IPS-18c (cell line): ENCODE results near the gene ZP3.
"Not testable (repeated sequence)": the region's sequence is repeated elsewhere in the genome, so short reads cannot be mapped to it uniquely, and the experiment has no call there.

Experiments used
- H3K4me3 ChIP-seq: 2 replicates; pipeline ENCODE4 v1.7.0; 2013; ENCODE audit warnings: low read depth, mild to moderate bottlenecking, low read length, moderate library complexity; ENCODE audit not compliant: insufficient read depth
- H3K9me3 ChIP-seq: one replicate; pipeline ENCODE4 v1.6.1; 2013; ENCODE audit warnings: mild to moderate bottlenecking, low read length, moderate library complexity; ENCODE audit not compliant: control insufficient read depth, insufficient read depth

ZP3 gene

GRCh38 chr7:76424413-76425111, at the start of gene ZP3:
Gene ZP3, plus strand, starts transcription at chr7:76424950. Its CDS starts 15 bp downstream, at chr7:76424965.
- Histone ChIP-seq H3K9me3 (no peaks in the 10 kb centered on the region), H3K4me3 (no peak within 1 kb of the TSS)

- no peaks in the 10 kb centered on the region for H3K9me3 ChIP-seq
- H3K4me3 ChIP-seq = no peak overlapping the region
These were observed 49.5 kb upstream of the ZP3 start for GRCh38 chr7:76375251-76375650.

GRCh38 chr7:76377186-76377918, 47.4 kb upstream of the ZP3 start:
- H3K4me3 ChIP-seq = no peak overlapping the region
- no peaks in the 10 kb centered on the region for H3K9me3 ChIP-seq

DNA sequence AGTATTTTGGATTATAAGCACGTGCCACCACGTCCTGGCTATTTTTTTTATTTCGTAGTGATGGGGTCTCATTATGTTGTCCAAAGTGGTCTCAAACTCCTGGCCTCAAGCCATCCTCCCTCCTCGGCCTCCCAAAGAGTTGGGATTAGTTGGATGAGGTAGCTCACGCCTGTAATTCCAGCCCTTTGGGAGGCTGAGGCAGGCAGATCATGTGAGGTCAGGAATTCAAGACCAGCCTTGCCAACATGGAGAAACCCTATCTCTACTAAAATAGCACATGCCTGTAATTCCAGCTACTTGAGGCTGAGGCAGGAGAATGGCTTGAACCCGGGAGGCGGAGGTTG, 44.2 kb upstream of the ZP3 start:
- H3K4me3 ChIP-seq = no peak overlapping the region
- H3K9me3 ChIP-seq = no peaks in the 10 kb centered on the region

DNA sequence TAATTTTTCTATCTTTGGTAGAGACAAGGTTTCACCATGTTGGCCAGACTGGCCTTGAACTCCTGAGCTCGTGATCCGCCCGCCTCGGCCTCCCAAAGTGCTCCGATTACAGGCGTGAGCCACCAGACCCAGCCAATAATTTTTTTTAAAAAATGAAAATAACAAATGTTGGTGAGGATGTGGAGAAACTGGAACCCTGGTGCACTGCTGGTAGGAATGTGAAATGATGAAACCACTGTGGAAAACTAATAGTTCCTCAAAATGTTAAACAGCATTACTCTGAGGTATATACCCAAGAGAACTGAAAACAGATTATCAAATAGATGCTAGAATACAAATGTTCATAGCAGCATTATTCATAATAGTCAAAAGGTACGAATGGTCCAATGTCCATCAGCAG, 42.9 kb upstream of the ZP3 start:
- Histone ChIP-seq H3K9me3 (no peaks in the 10 kb centered on the region), H3K4me3 (no peak overlapping the region)

- H3K9me3 ChIP-seq = no peaks in the 10 kb centered on the region
- no peak overlapping the region for H3K4me3 ChIP-seq
These were observed 41.4 kb upstream of the ZP3 start for GRCh38 chr7:76383089-76383944.

DNA sequence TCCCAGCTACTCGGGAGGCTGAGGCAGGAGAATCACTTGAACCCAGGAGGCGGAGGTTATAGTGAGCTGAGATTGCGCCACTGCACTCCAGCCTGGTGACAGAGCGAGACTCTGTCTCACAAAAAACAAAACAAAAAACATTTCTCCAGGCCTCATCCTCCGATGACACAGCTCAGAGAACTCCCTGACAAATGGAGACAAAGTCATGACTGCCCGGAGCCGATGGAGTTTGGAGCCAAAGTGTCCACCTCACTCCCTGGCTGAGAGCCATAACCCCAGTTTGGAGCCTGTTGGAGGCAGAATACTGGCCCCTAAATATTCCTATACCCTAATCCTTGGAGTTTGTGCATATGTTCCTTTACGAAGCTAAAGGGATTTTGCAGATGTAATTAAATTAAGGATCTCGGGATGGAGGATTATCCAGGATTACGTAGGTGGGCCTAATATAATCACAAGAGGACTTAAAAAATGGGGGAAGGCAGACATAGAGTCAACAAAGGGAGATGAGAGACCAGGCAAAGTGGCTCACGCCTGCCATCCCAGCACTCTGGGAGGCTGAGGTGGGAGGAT, 38.0 kb upstream of the ZP3 start:
- no peak overlapping the region for H3K4me3 ChIP-seq

GRCh38 chr7:76387789-76388188, 37.0 kb upstream of the ZP3 start:
- H3K9me3 ChIP-seq, H3K4me3 ChIP-seq: not testable (repeated sequence)

More for the DNA sequence above, 38.0 kb upstream of the ZP3 start:
- peaks cover 3% of the 10 kb centered on the region for H3K9me3 ChIP-seq

DNA sequence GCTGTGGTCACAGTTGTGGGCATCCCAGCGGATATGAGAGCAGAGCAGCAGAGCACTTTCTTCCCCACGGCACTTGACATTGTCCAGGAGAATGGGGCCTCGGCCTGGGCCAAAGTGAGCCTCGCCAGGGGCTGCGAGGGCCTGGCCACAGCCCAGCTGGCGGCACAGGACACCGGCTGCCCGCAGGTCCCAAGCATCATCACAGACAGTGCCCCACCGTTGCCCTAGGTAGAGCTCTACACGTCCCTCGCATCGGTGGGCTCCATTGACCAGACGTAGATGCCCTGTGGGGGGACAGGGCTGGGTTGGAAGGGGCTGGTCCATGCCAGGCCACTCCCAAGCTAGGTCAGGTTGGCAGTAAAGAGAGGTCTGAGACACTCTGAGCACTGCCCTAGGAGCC, 34.7 kb upstream of the ZP3 start:
- Histone ChIP-seq H3K4me3 (no peak overlapping the region), H3K9me3 (peaks cover 3% of the 10 kb centered on the region)

DNA sequence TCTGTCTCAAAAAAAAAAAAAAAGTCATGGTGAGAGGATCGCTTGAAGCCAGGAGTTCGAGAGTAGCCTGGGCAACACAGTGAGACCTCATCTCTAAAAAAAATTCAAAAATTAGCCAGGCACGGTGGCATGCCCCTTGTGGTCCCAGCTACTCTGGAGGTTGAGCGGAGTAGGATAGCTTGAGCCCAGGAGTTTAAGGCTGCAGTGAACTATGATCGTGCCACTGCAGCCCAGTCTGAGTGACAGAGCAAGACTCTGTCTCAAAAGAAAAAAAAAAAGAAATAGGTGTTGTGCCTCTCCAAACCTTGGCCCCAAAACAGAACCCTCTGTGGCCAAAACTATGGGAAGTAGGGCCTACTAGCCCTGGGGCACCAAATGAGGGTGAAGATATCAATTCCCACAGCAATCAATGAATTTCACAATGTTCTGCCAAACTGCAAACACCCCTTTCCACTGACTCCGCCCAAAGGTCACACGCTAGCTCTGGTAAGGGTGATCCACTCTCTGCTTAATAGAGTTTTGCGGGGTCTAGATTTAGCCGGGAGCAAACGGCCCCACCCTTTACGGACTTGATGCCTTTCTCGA, 32.1 kb upstream of the ZP3 start:
- H3K9me3 ChIP-seq = peaks cover 3% of the 10 kb centered on the region

GRCh38 chr7:76393116-76394031, 31.4 kb upstream of the ZP3 start:
- Histone ChIP-seq H3K4me3 (peak overlapping the region; percentile 67), H3K9me3 (peaks cover 3% of the 10 kb centered on the region)

More for the DNA sequence above, 32.1 kb upstream of the ZP3 start:
- H3K4me3 ChIP-seq = peak overlapping the region; percentile 34; the same call in 1 of the 2 replicates

- H3K4me3 ChIP-seq = no peak overlapping the region
- H3K9me3 ChIP-seq = peaks cover 3% of the 10 kb centered on the region
These were observed 29.8 kb upstream of the ZP3 start for GRCh38 chr7:76394957-76395356.

DNA sequence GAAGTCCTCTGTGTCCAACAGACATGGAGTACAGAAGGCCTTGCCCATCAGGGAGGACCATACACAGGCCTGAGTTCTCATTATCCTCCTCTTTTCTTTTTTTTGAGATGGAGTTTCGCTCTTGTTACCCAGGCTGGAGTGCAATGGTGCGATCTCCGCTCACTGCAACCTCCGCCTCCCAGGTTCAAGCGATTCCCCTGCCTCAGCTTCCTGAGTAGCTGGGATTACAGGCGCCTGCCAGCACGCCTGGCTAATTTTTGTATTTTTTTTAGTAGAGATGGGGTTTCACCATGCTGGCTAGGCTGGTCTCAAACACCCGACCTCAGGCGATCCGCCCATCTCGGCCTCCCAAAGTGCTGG, 29.2 kb upstream of the ZP3 start:
- H3K4me3 ChIP-seq, H3K9me3 ChIP-seq: not testable (repeated sequence)

GRCh38 chr7:76395965-76396726, 28.6 kb upstream of the ZP3 start:
- Histone ChIP-seq H3K9me3 (no peaks in the 10 kb centered on the region), H3K4me3 (no peak overlapping the region)

DNA sequence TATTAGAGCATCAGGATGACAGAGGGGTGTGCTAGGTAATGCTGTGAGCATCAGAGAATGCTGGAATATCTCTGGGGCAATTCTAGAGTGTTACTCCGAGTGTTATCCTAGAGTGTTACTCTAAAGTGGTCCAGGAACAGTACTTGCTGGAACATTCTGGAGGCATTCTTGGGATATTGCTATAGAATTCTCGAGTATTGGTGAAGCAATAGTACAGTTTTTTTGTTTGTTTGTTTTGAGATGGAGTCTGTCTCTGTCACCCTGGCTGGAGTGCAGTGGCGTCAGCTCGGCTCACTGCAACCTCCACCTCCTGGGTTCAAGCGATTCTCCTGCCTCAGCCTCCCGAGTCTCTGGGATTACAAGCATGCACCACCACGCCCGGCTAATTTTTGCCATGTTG, 27.9 kb upstream of the ZP3 start:
- no peak overlapping the region for H3K4me3 ChIP-seq
- no peaks in the 10 kb centered on the region for H3K9me3 ChIP-seq
